Natural killer cell treated with Interleukin-12 subunit alpha and Interleukin-12 subunit beta and Interleukin-15 and Interleukin-18, amount 100 ng/mL, for 72 hours (primary cell): ENCODE measurements around the gene MN1. TPM values are rescaled to one million over a fixed set of nuclear protein-coding genes. Genes with fewer than 3 reads are reported as not detected.
"Not testable (repeated sequence)": the region's sequence is repeated elsewhere in the genome, so short reads cannot be mapped to it uniquely, and the experiment has no call there.

Source experiments
- ATAC-seq, 2 donors: fragments of 150-1000 bp; cut with Tn5 transposase in 1 of 2; sonication (Bioruptor Pico), chemical (Tn5 transposase) in 1 of 2; 2 replicates each; pipeline ENCODE4 v1.10.0; 2021
- DNase-seq: peaks from one replicate; pipeline ENCODE4 v3.0.0; 2022; ENCODE audit warnings: low spot score
- H3K27ac Mint-ChIP-seq, 2 donors: 1 replicate in 1 of 2; 2 replicates in 1 of 2; pipeline ENCODE4 v1.8.0; 2022; ENCODE audit warnings: mixed read lengths in 2 of 2, mild to moderate bottlenecking in 1 of 2, moderate library complexity in 1 of 2
- H3K27me3 Mint-ChIP-seq, 2 donors: 1 replicate in 1 of 2; 2 replicates in 1 of 2; pipeline ENCODE4 v1.8.0; 2022; ENCODE audit warnings: mixed read lengths in 2 of 2
- H3K36me3 Mint-ChIP-seq: one replicate; pipeline ENCODE4 v1.8.0; 2022; ENCODE audit warnings: mixed read lengths
- H3K4me1 Mint-ChIP-seq, 2 donors: 1 replicate in 1 of 2; 2 replicates in 1 of 2; pipeline ENCODE4 v1.8.0; 2022; ENCODE audit warnings: low read depth in 2 of 2, mixed read lengths in 2 of 2, mild to moderate bottlenecking in 1 of 2
- H3K4me3 Mint-ChIP-seq: one replicate; pipeline ENCODE4 v1.8.0; 2022; ENCODE audit warnings: mixed read lengths
- H3K9me3 Mint-ChIP-seq: 2 replicates; pipeline ENCODE4 v1.8.0; 2022; ENCODE audit warnings: mixed read lengths
- total RNA-seq, 2 donors: library from RNA; stranded (reverse); gene quantifications; one replicate each; pipeline ENCODE4 v1.2.3, GENCODE V29; 2022

MN1 gene
- total RNA-seq, 2 donors from 2014 or later = 0.61 to 2.5 TPM

DNA sequence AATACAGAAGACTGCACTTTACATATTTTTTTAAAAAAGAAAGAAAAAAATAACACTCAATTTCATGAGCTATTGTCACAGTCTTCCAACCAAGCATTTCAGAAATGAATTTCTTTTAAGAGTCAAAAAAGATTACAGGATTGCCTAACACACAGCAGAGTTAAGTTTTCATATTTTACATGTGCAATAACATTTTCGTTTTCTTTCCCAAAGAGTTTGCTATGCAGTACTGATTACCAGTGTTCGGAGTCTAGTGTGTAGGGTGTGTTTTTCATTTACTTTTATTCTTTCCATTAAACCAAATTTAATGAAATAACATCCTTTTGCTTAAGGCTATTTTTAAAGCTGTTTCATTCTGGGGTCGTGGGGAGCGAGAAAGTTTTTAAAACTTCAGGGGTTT is 53.2 kb downstream of the MN1 start:
- peak overlapping the region; percentile 1 to 7 for H3K27ac Mint-ChIP-seq
- H3K36me3 Mint-ChIP-seq = no peaks in the 10 kb centered on the region
- peaks cover 15 to 26% of the 10 kb centered on the region in 2 donors for H3K27me3 Mint-ChIP-seq
- H3K4me1 Mint-ChIP-seq = peaks cover 14 to 20% of the 10 kb centered on the region in 2 donors
- H3K9me3 Mint-ChIP-seq = no peaks in the 10 kb centered on the region
- DNase-seq (no peak), ATAC-seq (peak in 1 of 2 donors; percentile 17)
- peak overlapping the region; percentile 14 for H3K4me3 Mint-ChIP-seq

DNA sequence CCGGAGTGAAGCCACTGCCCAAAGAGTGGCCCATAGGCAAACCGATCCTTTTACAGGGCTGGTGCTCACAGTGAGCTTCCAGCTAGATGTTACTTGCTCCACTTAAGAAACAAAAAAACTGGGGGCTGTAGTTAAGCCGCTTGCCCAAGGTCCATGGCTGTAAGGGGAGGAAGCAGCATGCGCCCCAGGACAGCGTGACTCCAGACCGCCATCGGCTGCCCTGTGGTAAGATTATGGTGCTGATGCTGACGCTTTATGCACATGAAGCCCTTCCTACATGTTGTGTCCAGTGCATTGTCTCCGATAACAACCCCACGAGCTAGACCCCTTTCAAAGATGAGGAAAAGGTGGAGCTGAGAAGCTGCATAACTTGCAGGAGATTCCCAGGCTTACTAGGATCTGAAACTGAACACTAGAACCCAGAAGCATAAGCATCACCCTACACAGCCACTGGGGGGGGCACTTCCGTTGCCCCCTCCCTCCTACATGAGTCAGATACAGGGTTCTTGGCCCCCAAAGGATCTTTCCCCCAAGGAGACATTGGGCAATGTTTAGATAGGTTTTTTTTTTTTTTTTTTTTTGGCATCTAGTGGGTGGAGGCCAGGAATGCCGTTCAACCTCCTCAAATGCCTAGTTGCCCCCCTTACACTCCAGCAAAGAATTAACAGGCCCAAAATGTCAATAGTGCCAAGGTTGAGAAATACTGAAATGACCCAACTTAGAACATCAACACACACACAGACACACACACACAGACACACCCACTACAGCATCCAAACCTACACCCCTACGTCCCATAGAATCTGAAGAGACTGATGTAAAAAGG is 53.9 kb downstream of the MN1 start:
- DNase-seq (no peak), ATAC-seq (no peak)
- peaks cover 19 to 26% of the 10 kb centered on the region in 2 donors for H3K27me3 Mint-ChIP-seq
- H3K36me3 Mint-ChIP-seq = no peaks in the 10 kb centered on the region
- peaks cover 14 to 20% of the 10 kb centered on the region in 2 donors for H3K4me1 Mint-ChIP-seq
- H3K27ac Mint-ChIP-seq = peak overlapping the region; percentile 1 to 7
- H3K4me3 Mint-ChIP-seq = no peak overlapping the region
- H3K9me3 Mint-ChIP-seq = no peaks in the 10 kb centered on the region

DNA sequence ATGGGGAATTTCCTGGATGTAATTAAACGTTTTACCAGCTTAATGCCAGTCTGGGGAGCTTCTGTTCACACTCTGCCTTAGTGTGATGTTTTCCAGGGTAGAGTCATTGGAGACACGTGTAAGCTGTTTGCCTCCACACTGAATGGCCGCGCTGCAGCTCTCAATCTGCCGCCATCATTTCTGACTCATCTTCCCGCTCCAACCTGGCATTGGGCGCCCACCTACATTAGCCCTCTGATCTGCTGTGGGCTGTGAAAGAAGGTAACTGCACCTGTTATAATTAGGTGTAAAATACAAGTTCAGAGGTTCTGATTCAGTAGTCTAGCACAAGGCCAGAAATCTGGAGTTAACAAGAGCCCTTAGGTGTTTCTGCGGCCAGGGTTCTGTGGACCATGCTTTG is 54.6 kb downstream of the MN1 start:
- no peaks in the 10 kb centered on the region for H3K9me3 Mint-ChIP-seq
- H3K4me1 Mint-ChIP-seq = peaks cover 14 to 20% of the 10 kb centered on the region in 2 donors
- H3K36me3 Mint-ChIP-seq = no peaks in the 10 kb centered on the region
- ATAC-seq = no peak
- no peak overlapping the region for H3K4me3 Mint-ChIP-seq
- H3K27me3 Mint-ChIP-seq = peaks cover 19 to 26% of the 10 kb centered on the region in 2 donors
- H3K27ac Mint-ChIP-seq = no peak overlapping the region
- no peak for DNase-seq

DNA sequence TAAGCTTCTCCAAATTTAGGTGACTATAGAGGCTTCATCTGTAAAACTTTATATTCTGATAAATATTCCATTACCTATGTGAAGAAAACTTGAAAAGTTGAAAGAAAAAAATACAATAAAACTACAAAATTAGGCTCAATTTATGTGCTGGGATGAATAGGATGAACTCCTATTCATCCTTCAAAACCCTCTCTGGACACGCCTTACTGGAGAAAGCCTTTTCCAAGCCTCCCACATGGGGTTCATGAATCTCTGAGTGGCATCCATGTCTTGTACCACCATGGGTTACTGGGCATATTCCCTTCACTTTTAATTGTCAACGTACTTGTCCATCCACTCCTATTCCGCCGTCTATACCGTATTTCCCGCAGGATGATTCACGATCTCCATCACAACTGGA is 55.7 kb downstream of the MN1 start:
- Mint-ChIP-seq H3K4me3 (no peak overlapping the region), H3K27me3 (peaks cover 18 to 23% of the 10 kb centered on the region in 2 donors), H3K36me3 (no peaks in the 10 kb centered on the region), H3K9me3 (no peaks in the 10 kb centered on the region), H3K27ac (no peak overlapping the region), H3K4me1 (peaks cover 13 to 20% of the 10 kb centered on the region in 2 donors)
- ATAC-seq = no peak
- DNase-seq = no peak

DNA sequence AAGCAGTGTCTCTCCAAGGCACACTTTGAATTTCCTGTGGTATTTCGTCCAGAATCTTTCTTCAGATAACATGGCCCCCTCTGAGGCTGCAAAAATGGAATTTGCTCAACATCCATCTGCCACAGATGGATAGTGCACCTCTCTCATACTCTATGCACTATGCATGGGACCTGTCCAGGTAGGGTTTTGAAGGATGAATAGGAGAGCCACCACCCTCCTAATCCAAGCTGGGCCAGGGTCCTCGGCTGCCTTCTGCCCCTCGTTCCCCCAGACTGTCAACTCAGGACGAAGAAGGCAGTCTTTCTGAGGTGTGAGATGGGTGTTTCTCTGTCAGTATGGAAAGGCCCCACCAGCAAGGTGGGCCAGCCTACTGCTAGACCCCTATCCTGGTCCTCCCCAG is 56.4 kb downstream of the MN1 start:
- Mint-ChIP-seq H3K27me3 (peaks cover 14 to 16% of the 10 kb centered on the region in 2 donors), H3K4me3 (no peak overlapping the region), H3K36me3 (no peaks in the 10 kb centered on the region), H3K9me3 (no peaks in the 10 kb centered on the region), H3K27ac (no peak overlapping the region), H3K4me1 (peaks cover 7 to 18% of the 10 kb centered on the region in 2 donors)
- ATAC-seq = no peak
- DNase-seq = no peak

DNA sequence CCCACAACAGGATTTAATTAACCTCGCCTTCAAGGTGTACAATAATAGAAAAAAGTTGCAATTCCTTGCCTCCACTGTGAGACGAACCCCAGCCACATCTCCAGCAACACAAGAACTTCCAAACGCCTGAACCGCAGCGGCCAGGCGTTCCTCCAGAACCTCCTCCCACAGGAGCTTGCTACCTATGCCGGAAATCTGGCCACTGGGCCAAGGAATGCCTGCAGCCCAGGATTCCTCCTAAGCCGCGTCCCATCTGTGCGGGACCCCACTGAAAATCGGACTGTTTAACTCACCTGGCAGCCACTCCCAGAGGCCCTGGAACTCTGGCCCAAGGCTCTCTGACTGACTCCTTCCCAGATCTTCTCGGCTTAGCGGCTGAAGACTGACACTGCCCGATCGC is 57.5 kb downstream of the MN1 start:
- H3K9me3 Mint-ChIP-seq, ATAC-seq, H3K27ac Mint-ChIP-seq, H3K4me1 Mint-ChIP-seq, DNase-seq, H3K4me3 Mint-ChIP-seq, H3K36me3 Mint-ChIP-seq: not testable (repeated sequence)
- H3K27me3 Mint-ChIP-seq = peaks cover 12 to 14% of the 10 kb centered on the region in 2 donors

DNA sequence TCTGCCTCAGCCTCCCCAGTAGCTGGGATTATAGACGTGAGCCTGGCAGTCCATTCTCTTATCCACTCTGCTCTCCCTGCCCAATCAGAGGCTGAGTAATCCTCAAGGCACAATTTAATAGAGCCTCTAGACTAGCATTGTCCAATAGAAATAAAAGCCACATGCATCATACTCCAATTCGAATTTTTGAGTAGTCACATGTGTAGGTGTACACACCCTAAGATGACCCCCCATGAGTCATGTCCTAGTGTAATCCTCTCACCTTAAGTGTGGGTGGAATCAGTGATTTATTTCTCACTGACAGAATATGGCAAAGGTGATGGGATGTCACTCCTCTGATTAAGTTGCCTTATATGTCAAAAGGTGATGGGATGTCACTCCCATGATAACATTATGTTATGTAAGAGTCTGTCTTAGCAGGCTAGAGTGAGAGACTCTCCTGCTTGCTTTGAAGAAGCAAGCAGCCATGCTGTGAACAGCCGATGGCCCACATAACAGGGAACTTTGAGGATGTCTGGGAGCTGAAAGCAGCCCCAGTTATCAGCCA is 61.3 kb downstream of the MN1 start:
- ATAC-seq (peak in 1 of 2 donors; percentile 38), DNase-seq (no peak)
- Mint-ChIP-seq H3K27ac (no peak overlapping the region), H3K27me3 (peaks cover 0 to 11% of the 10 kb centered on the region in 2 donors), H3K9me3 (peaks cover 3% of the 10 kb centered on the region), H3K4me3 (no peak overlapping the region), H3K36me3 (no peaks in the 10 kb centered on the region), H3K4me1 (no peaks in the 10 kb centered on the region)

DNA sequence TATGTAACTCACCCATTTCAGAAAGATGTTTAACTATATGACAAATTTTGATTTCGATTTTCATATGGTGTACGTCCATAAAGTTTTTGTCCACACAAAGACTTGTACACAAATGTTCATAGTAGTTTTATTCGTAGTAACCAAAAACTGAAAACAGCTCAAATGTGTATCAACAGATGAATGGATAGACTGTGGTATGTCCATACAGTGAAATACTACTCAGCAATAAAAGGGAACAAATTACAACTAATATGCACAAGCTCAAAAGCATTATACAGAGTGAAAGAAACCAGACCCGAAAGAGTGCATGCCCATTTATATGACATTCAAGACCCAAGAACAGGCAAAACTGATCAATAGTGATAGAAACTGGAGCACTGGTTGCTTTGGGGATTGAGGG is 64.0 kb downstream of the MN1 start:
- no peak for DNase-seq
- no peak for ATAC-seq
- no peak overlapping the region for H3K27ac Mint-ChIP-seq
- H3K4me3 Mint-ChIP-seq = no peak overlapping the region
- peaks cover 0 to 3% of the 10 kb centered on the region in 2 donors for H3K27me3 Mint-ChIP-seq
- peaks cover 3% of the 10 kb centered on the region for H3K9me3 Mint-ChIP-seq
- H3K4me1 Mint-ChIP-seq = no peaks in the 10 kb centered on the region
- no peaks in the 10 kb centered on the region for H3K36me3 Mint-ChIP-seq

DNA sequence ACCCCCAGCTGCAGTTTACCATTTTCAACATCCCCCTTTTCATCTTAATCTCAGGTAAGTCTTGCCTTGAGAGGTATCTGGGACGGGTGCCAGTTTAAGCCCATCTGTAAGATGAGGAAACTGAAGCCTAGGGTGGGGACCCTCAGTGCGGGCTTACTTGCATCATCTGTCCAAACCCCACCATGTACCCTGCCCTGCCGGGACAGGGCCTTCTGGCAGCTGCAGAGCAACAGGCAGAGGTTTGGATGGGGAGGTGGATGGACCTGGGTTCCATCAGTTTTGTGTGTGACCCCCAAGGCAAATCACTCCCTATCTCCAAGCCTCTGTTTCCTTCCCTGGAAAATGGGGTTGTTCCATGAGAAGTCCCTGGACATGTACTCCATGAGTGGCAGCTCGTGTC is 67.5 kb downstream of the MN1 start:
- H3K4me3 Mint-ChIP-seq = no peak overlapping the region
- H3K27ac Mint-ChIP-seq = no peak overlapping the region
- no peaks in the 10 kb centered on the region for H3K36me3 Mint-ChIP-seq
- H3K9me3 Mint-ChIP-seq = peaks cover 3% of the 10 kb centered on the region
- peaks cover 0 to 3% of the 10 kb centered on the region in 2 donors for H3K27me3 Mint-ChIP-seq
- ATAC-seq = peak in 1 of 2 donors; percentile 30
- H3K4me1 Mint-ChIP-seq = no peaks in the 10 kb centered on the region
- no peak for DNase-seq

DNA sequence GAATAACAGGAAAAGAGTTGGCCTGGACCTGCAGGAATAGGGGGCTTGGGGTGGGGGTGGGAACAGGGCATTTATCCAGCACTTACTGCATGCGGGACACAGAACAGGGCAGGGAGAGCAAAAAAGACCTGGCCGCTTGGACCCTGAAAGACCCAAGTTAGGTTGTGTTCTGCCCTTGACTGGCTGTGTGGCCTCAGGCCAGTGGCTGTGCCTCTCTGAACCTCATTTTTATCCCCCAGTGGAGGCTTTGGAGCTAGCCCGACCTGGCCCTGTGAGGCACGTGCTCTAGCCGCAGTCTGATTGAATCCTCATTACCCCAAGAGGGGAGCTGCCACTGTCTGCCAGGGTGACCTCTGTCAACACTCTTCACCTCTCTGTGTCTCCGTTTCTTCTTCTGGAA is 68.7 kb downstream of the MN1 start:
- no peak for DNase-seq
- Mint-ChIP-seq H3K4me1 (no peaks in the 10 kb centered on the region), H3K4me3 (no peak overlapping the region), H3K36me3 (no peaks in the 10 kb centered on the region), H3K9me3 (peaks cover 3% of the 10 kb centered on the region), H3K27ac (no peak overlapping the region), H3K27me3 (peaks cover 5 to 7% of the 10 kb centered on the region in 2 donors)
- ATAC-seq = no peak

DNA sequence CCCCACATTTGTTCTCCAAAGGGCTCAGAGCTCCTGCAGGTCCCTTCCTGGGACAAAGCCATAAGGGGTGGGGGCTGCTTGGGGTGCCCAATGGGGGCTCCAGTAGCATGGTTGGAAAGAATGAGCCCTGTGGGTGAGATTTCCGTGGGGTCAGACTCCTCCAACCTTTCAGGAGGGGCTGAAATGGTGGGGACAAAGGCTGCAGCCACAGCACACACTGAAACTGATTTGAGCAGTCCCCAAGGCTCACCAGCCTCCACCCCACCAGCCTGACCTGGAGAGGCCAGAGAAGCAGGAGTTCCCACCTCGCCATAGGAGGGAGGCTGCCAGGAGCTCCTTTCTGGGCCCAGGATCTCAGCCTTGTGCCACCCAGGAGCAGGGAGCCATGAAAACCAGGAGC is 69.2 kb downstream of the MN1 start:
- Mint-ChIP-seq H3K27ac (no peak overlapping the region), H3K27me3 (peaks cover 9 to 10% of the 10 kb centered on the region in 2 donors), H3K4me3 (no peak overlapping the region), H3K9me3 (no peaks in the 10 kb centered on the region), H3K36me3 (no peaks in the 10 kb centered on the region), H3K4me1 (no peaks in the 10 kb centered on the region)
- ATAC-seq (no peak), DNase-seq (no peak)

DNA sequence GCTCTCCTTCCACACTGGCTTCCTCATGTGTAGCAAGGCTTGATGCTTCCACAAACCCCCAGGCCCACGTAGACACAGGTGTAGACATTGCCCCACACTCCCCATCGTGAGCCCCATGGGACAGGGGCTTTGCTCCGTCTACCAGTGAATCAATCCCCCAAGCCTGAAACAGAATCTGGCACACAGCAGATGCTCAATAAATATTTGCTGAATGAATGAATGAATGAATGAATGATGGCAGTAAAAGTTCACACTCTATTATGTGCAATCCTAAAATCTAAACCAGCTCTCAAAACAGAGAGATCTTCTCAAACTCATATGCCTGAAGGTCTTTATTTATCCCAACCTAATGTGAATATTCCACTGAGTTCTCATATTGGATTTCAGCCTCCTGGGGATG is 69.9 kb downstream of the MN1 start:
- DNase-seq = no peak
- ATAC-seq = no peak
- Mint-ChIP-seq H3K36me3 (no peaks in the 10 kb centered on the region), H3K27me3 (peaks cover 11 to 12% of the 10 kb centered on the region in 2 donors), H3K4me1 (no peaks in the 10 kb centered on the region), H3K27ac (no peak overlapping the region), H3K4me3 (no peak overlapping the region), H3K9me3 (no peaks in the 10 kb centered on the region)

DNA sequence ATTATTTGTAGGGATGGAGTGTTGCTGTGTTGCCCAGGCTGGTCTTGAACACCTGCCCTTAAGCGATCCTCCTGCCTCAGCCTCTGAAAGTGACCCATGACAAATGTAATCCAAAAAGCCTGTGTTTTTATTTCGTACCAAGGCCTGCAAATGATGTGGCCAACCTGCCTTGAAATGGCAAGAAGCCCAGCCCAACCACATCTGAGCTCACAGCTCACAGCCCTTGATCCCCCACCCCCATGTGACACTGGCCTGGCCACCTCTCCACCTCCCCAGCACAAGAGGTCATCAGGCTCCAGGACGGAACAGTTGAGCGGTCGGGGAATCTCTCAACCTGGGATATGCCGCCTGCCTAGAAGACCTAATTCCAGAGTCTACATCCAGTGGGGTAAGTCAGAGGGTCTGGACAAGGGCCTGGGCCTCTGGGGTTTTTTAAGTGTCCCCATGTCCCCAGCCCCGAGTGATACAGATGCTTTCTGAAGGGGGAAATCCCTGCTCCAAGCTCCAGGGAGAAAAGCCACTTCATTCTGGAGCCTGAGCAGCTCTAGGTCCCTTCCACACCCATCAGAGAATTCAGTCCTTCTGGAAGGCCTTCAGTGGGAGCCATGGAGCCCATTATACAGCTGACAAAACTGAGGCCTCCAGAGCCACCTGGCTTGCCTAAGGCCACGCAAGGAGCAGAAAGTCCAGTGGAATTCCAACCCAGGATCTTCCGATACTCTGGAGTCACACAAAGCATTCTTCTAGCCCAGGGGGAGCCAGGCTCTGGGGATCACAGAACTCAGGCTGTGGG is 70.7 kb downstream of the MN1 start:
- H3K27me3 Mint-ChIP-seq = peaks cover 8 to 12% of the 10 kb centered on the region in 2 donors
- DNase-seq (no peak), ATAC-seq (no peak)
- H3K9me3 Mint-ChIP-seq = no peaks in the 10 kb centered on the region
- no peaks in the 10 kb centered on the region for H3K4me1 Mint-ChIP-seq
- H3K27ac Mint-ChIP-seq = no peak overlapping the region
- H3K4me3 Mint-ChIP-seq = no peak overlapping the region
- H3K36me3 Mint-ChIP-seq = no peaks in the 10 kb centered on the region

DNA sequence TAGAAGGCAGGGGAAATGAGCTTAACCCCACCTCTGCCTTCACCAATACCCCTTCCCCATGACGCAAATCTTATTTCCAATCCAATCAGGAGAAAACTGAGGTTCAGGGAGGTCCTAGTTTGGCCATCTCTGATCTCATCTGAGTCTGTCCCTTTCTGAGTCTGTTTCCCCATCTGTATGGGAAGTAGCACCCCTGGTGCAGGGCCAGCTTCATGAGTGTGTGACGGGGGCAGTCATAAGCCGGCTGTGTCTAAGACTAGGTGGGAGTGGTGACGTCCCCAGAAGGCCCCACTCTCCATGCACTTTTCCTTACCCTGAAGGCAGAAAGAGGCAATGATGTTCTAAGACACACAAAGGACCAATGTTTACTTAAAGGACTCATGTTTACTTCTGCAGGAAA is 72.3 kb downstream of the MN1 start:
- no peaks in the 10 kb centered on the region for H3K4me1 Mint-ChIP-seq
- DNase-seq (no peak), ATAC-seq (no peak)
- no peaks in the 10 kb centered on the region for H3K36me3 Mint-ChIP-seq
- H3K9me3 Mint-ChIP-seq = peaks cover 2% of the 10 kb centered on the region
- H3K27ac Mint-ChIP-seq = no peak overlapping the region
- peaks cover 8 to 12% of the 10 kb centered on the region in 2 donors for H3K27me3 Mint-ChIP-seq
- H3K4me3 Mint-ChIP-seq = no peak overlapping the region
